ENCODE results near the gene EML1. TPM values are rescaled to one million over a fixed set of nuclear protein-coding genes. Genes with fewer than 3 reads are reported as not detected.

EML1 gene
- total RNA-seq, 1 donor from 2014 or later: 0.68 TPM

GRCh38 chr14:99777951-99778350 is 15.3 kb upstream of the EML1 start:
- no peak for DNase-seq (ENCODE audit: low spot score)
- intact Hi-C loops (cut with micrococcal nuclease): no loop called here
- Mint-ChIP-seq H3K4me1 (ENCODE audit: low read depth) (peaks cover 4% of the 10 kb centered on the region), H3K36me3 (ENCODE audit: low read depth) (no peaks in the 10 kb centered on the region), H3K4me3 (ENCODE audit: low read depth) (no peak overlapping the region), H3K9me3 (no peaks in the 10 kb centered on the region), H3K27ac (no peak overlapping the region), H3K27me3 (ENCODE audit: low read depth) (peaks cover 13% of the 10 kb centered on the region)

GRCh38 chr14:99779751-99780150 is 13.5 kb upstream of the EML1 start:
- no peak for DNase-seq (ENCODE audit: low spot score)

GRCh38 chr14:99780690-99781089 is 12.5 kb upstream of the EML1 start:
- H3K9me3 Mint-ChIP-seq: no peaks in the 10 kb centered on the region
- no peak overlapping the region for H3K4me3 Mint-ChIP-seq (ENCODE audit: low read depth)
- no peak overlapping the region for H3K27ac Mint-ChIP-seq
- peaks cover 13% of the 10 kb centered on the region for H3K27me3 Mint-ChIP-seq (ENCODE audit: low read depth)
- DNase-seq (ENCODE audit: low spot score): no peak
- H3K4me1 Mint-ChIP-seq (ENCODE audit: low read depth): no peaks in the 10 kb centered on the region
- no peaks in the 10 kb centered on the region for H3K36me3 Mint-ChIP-seq (ENCODE audit: low read depth)
- intact Hi-C loops (cut with micrococcal nuclease): no loop called here

More at GRCh38 chr14:99779751-99780150, 13.5 kb upstream of the EML1 start:
- Mint-ChIP-seq H3K27ac (no peak overlapping the region), H3K27me3 (ENCODE audit: low read depth) (peaks cover 13% of the 10 kb centered on the region), H3K9me3 (no peaks in the 10 kb centered on the region), H3K4me1 (ENCODE audit: low read depth) (no peaks in the 10 kb centered on the region), H3K4me3 (ENCODE audit: low read depth) (no peak overlapping the region), H3K36me3 (ENCODE audit: low read depth) (no peaks in the 10 kb centered on the region)
- intact Hi-C loops (cut with micrococcal nuclease): no loop called here

- Mint-ChIP-seq H3K27me3 (ENCODE audit: low read depth) (peaks cover 13% of the 10 kb centered on the region), H3K4me3 (ENCODE audit: low read depth) (no peak overlapping the region), H3K27ac (no peak overlapping the region), H3K9me3 (no peaks in the 10 kb centered on the region), H3K36me3 (ENCODE audit: low read depth) (no peaks in the 10 kb centered on the region), H3K4me1 (ENCODE audit: low read depth) (no peaks in the 10 kb centered on the region)
- no peak for DNase-seq (ENCODE audit: low spot score)
- intact Hi-C loops (cut with micrococcal nuclease): no loop called here
These were observed 12.1 kb upstream of the EML1 start for GRCh38 chr14:99781091-99781490.

GRCh38 chr14:99781853-99782610 is 11.2 kb upstream of the EML1 start:
- intact Hi-C loops (cut with micrococcal nuclease): no loop called here
- Mint-ChIP-seq H3K4me3 (ENCODE audit: low read depth) (no peak overlapping the region), H3K4me1 (ENCODE audit: low read depth) (no peaks in the 10 kb centered on the region), H3K27me3 (ENCODE audit: low read depth) (peaks cover 13% of the 10 kb centered on the region), H3K36me3 (ENCODE audit: low read depth) (no peaks in the 10 kb centered on the region), H3K9me3 (no peaks in the 10 kb centered on the region), H3K27ac (no peak overlapping the region)
- DNase-seq (ENCODE audit: low spot score): no peak

- intact Hi-C loops (cut with micrococcal nuclease): no loop called here
- H3K27ac Mint-ChIP-seq: no peak overlapping the region
These were observed 8.7 kb upstream of the EML1 start for GRCh38 chr14:99784508-99784907.

GRCh38 chr14:99785426-99785825 is 7.8 kb upstream of the EML1 start:
- intact Hi-C loops (cut with micrococcal nuclease): no loop called here
- Mint-ChIP-seq H3K4me3 (ENCODE audit: low read depth) (no peak overlapping the region), H3K36me3 (ENCODE audit: low read depth) (no peaks in the 10 kb centered on the region), H3K27ac (no peak overlapping the region), H3K27me3 (ENCODE audit: low read depth) (peaks cover 1% of the 10 kb centered on the region), H3K4me1 (ENCODE audit: low read depth) (peaks cover 8% of the 10 kb centered on the region), H3K9me3 (no peaks in the 10 kb centered on the region)
- DNase-seq (ENCODE audit: low spot score): no peak

More at GRCh38 chr14:99784508-99784907, 8.7 kb upstream of the EML1 start:
- DNase-seq (ENCODE audit: low spot score): no peak
- Mint-ChIP-seq H3K9me3 (no peaks in the 10 kb centered on the region), H3K4me3 (ENCODE audit: low read depth) (no peak overlapping the region), H3K36me3 (ENCODE audit: low read depth) (no peaks in the 10 kb centered on the region), H3K27me3 (ENCODE audit: low read depth) (peaks cover 3% of the 10 kb centered on the region), H3K4me1 (ENCODE audit: low read depth) (peaks cover 2% of the 10 kb centered on the region)

GRCh38 chr14:99786511-99786989 is 6.7 kb upstream of the EML1 start:
- Mint-ChIP-seq H3K36me3 (ENCODE audit: low read depth) (no peaks in the 10 kb centered on the region), H3K4me3 (ENCODE audit: low read depth) (no peak overlapping the region), H3K27ac (no peak overlapping the region), H3K27me3 (ENCODE audit: low read depth) (peaks cover 4% of the 10 kb centered on the region), H3K4me1 (ENCODE audit: low read depth) (peaks cover 11% of the 10 kb centered on the region), H3K9me3 (no peaks in the 10 kb centered on the region)
- DNase-seq (ENCODE audit: low spot score): no peak
- intact Hi-C loops (cut with micrococcal nuclease): no loop called here

- H3K36me3 Mint-ChIP-seq (ENCODE audit: low read depth): no peaks in the 10 kb centered on the region
- H3K4me1 Mint-ChIP-seq (ENCODE audit: low read depth): peaks cover 14% of the 10 kb centered on the region
- H3K27ac Mint-ChIP-seq: no peak overlapping the region
- no peak for DNase-seq (ENCODE audit: low spot score)
- no peaks in the 10 kb centered on the region for H3K9me3 Mint-ChIP-seq
- intact Hi-C loops (cut with micrococcal nuclease): no loop called here
- H3K27me3 Mint-ChIP-seq (ENCODE audit: low read depth): peaks cover 11% of the 10 kb centered on the region
- no peak overlapping the region for H3K4me3 Mint-ChIP-seq (ENCODE audit: low read depth)
These were observed 4.5 kb upstream of the EML1 start for GRCh38 chr14:99788713-99789112.

- Mint-ChIP-seq H3K27me3 (ENCODE audit: low read depth) (peaks cover 18% of the 10 kb centered on the region), H3K4me1 (ENCODE audit: low read depth) (peaks cover 14% of the 10 kb centered on the region), H3K9me3 (no peaks in the 10 kb centered on the region), H3K4me3 (ENCODE audit: low read depth) (no peak overlapping the region), H3K27ac (no peak overlapping the region), H3K36me3 (ENCODE audit: low read depth) (no peaks in the 10 kb centered on the region)
- DNase-seq (ENCODE audit: low spot score): no peak
- intact Hi-C loops (cut with micrococcal nuclease): no loop called here
These were observed 3.6 kb upstream of the EML1 start for GRCh38 chr14:99789581-99789980.

- H3K4me1 Mint-ChIP-seq (ENCODE audit: low read depth): peaks cover 14% of the 10 kb centered on the region
- H3K36me3 Mint-ChIP-seq (ENCODE audit: low read depth): no peaks in the 10 kb centered on the region
- no peak overlapping the region for H3K27ac Mint-ChIP-seq
- no peak for DNase-seq (ENCODE audit: low spot score)
- H3K27me3 Mint-ChIP-seq (ENCODE audit: low read depth): peaks cover 26% of the 10 kb centered on the region
- H3K9me3 Mint-ChIP-seq: no peaks in the 10 kb centered on the region
- H3K4me3 Mint-ChIP-seq (ENCODE audit: low read depth): no peak overlapping the region
- intact Hi-C loops (cut with micrococcal nuclease): no loop called here
These were observed 2.8 kb upstream of the EML1 start for GRCh38 chr14:99790201-99790977.

GRCh38 chr14:99790978-99791376 is 2.2 kb upstream of the EML1 start:
- intact Hi-C loops (cut with micrococcal nuclease): no loop called here
- peaks cover 32% of the 10 kb centered on the region for H3K27me3 Mint-ChIP-seq (ENCODE audit: low read depth)
- H3K27ac Mint-ChIP-seq: no peak overlapping the region

More at GRCh38 chr14:99790978-99791376, 2.2 kb upstream of the EML1 start:
- H3K9me3 Mint-ChIP-seq: no peaks in the 10 kb centered on the region
- no peak for DNase-seq (ENCODE audit: low spot score)
- peaks cover 14% of the 10 kb centered on the region for H3K4me1 Mint-ChIP-seq (ENCODE audit: low read depth)
- no peaks in the 10 kb centered on the region for H3K36me3 Mint-ChIP-seq (ENCODE audit: low read depth)
- H3K4me3 Mint-ChIP-seq (ENCODE audit: low read depth): no peak overlapping the region
